HG03354 (cell line): ENCODE data around the gene TNFRSF4.
A peak's percentile ranks its signal among the peaks of the same experiment; 100 is the strongest.

ENCODE experiments used
- ATAC-seq: cut with Tn5 transposase; IDR thresholded peaks from one replicate; pipeline ENCODE4 v1.9.1; 2021; ENCODE audit warnings: mild to moderate bottlenecking; ENCODE audit not compliant: unreplicated experiment, poor library complexity, severe bottlenecking

Gene TNFRSF4

DNA sequence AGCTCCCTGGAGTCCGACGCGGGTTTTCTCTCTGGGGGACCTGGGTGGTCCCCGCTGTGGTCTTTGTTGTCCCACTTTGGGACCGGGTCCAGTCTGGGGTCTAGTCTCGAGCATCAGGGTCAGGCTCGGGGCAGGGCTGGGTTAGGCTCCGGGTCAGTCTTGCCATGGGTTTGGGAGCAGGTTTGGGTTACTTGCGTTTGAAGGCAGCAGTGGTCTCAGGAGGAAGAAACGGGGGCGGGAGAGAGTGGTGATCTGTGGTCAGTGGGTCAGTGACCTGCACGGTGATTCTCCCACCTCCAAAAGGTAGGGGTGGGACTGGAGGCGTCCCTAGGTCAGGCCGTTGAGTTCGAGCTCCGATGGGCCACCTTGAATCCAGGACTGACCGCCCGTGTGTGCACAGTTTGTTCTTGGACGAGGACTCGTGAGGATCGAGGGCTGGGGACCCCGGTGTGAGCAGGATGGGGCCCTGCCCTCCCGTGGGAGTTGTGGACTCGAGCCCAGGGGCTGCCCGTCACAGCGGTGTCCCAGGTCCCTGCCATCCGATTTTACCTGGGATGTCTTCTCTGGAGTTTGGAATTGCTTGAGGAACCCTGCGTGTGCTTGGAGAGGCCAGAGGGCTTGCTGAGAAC is 20.3 kb upstream of the TNFRSF4 start:
- ATAC-seq: no peak

DNA sequence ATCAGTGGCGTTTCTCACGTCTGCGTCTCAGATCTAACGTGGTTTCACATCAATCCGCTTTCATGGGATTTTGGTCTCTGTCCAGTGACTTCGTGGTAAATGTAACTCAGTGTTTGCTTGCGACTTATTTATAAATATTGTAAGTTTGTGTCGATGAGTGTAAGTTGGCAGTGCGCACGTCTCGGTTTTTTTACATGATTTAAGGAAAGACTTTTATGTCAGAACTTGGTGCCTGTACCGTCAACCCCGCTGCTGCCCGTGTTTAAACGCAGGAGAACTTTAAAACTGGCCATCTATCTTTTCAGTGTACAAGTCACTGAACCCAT is 19.6 kb upstream of the TNFRSF4 start:
- no peak for ATAC-seq

DNA sequence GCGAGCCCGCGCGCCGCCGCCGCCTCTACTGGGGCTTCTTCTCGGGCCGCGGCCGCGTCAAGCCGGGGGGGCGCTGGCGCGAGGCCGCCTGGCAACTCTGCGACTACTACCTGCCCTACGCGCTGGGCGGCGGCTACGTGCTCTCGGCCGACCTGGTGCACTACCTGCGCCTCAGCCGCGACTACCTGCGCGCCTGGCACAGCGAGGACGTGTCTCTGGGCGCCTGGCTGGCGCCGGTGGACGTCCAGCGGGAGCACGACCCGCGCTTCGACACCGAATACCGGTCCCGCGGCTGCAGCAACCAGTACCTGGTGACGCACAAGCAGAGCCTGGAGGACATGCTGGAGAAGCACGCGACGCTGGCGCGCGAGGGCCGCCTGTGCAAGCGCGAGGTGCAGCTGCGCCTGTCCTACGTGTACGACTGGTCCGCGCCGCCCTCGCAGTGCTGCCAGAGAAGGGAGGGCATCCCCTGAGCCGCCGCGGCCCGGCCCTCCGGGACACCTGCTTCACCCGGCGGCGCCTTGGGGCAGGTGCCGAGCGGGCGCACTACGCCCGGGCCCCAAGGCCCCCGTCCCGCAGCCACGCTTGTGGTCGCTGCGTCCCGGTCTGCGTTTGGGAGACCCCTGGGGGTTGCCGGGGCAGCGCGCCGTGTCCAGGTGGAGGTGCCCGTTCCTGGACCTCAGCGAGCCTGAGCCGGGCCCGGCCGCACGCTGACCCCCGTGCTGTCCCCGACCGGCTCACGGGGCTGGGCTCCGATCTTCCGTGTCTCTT is 19.0 kb upstream of the TNFRSF4 start:
- ATAC-seq: no peak

DNA sequence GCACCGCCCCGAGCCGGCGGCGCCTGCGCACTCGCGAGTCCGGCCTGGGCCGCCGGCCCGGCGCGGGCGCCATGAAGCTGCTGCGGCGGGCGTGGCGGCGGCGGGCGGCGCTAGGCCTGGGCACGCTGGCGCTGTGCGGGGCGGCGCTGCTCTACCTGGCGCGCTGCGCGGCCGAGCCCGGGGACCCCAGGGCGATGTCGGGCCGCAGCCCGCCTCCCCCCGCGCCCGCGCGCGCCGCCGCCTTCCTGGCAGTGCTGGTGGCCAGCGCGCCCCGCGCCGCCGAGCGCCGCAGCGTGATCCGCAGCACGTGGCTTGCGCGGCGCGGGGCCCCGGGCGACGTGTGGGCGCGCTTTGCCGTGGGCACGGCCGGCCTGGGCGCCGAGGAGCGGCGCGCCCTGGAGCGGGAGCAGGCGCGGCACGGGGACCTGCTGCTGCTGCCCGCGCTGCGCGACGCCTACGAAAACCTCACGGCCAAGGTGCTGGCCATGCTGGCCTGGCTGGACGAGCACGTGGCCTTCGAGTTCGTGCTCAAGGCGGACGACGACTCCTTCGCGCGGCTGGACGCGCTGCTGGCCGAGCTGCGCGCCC is 18.3 kb upstream of the TNFRSF4 start, which contains the start of gene B3GALT6:
Gene B3GALT6 (plus strand): TSS at position 30 of the 588 bp plus-strand sequence. CDS start 42 bp downstream, at position 72.
- peak; percentile 13 for ATAC-seq

DNA sequence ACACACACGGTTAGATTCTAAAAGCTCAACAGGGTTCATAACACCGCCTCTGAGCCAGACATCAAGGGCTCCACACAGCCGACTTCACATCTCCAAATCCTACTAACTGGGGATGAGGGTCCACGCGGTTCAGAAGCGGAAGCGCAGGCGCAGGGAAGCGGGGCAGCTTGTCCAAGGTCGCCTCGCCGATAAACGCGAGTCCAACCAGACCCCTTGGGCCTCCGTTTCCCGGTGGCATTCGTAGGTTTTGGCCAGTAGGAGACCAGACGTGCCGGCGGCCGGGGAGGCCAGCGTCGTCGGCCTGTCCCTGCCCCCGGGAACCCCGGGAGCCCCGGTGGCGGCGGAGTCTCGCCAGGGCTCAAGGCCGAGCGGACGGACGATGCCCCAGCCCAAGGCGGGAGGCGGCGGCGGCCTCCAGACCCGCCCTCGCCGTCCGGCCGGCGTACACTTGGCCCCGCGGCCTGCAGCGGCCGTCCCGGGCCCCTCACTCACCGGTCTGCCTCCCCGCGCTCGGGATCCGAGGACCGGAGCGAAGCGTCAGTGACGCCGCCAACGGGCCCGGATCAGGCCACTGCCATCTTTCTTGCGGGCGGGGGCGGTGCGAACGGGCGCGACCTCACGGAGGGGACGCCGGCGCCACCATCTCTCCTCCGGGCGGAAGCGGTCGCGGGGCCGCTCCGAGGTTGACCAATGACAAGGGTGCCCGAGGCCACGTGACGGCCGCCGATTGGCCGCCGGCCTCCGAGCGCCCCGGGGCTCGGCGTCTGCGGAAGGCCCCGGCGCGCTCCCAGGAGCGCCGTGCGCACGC is 17.7 kb upstream of the TNFRSF4 start, which contains the start of gene SDF4:
Gene SDF4 (minus strand): TSS at position 602 of the 808 bp plus-strand sequence. CDS start 3,229 bp downstream, outside the sequence.
- ATAC-seq: peak; percentile 93

DNA sequence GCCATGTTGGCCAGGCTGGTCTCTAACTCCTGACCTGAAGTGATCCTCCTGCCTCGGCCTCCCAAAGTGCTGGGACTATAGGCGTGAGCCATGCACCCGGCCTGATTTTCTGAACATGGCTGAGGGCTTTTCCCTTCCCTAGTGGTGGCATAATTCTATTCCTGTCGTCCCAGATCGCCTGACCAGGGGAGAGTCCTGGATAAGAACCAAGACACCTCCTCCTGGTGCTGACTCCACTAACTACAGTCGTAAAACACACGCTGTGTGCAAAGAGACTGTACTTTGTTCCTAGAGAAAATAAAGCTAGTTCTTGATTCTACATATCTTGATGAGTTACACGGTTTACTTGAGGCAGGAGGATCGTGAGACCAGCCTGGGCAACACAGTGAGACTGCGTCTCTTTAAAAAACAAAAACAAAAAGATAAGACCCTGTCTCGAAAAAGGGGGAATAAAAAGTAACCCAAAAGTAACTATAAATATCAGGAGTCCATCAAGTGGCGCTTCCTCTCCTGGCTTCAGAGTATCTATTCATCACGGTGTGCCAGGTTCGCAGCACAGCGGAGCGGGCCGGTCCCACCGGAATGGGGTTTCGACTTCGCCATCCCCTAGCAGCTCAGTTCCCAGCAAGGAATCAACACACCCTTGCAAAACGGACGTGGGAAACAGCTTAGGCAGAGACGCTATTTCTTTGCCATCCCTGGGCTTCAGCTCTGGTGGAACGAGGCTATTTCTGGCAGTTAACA is 16.9 kb upstream of the TNFRSF4 start:
- ATAC-seq: no peak

DNA sequence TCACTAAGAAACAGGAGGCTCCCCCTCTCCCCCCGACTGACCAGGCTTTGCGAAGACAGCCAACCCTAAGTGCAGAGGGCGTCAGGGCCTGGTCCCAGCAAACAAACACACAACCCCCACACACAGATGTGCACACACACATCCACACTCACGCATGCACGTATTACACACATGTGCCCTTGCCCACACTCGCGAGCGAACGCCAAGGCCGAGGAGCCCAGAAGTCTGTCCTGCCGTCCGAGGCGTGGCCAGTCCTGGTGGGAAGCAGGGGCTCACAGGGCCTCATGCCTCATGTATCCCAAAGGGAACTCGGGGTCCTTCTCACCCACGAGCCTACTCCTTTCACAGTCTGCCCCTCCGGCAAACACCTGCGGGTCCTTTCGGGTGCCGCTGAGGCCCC is 15.8 kb upstream of the TNFRSF4 start:
- no peak for ATAC-seq

DNA sequence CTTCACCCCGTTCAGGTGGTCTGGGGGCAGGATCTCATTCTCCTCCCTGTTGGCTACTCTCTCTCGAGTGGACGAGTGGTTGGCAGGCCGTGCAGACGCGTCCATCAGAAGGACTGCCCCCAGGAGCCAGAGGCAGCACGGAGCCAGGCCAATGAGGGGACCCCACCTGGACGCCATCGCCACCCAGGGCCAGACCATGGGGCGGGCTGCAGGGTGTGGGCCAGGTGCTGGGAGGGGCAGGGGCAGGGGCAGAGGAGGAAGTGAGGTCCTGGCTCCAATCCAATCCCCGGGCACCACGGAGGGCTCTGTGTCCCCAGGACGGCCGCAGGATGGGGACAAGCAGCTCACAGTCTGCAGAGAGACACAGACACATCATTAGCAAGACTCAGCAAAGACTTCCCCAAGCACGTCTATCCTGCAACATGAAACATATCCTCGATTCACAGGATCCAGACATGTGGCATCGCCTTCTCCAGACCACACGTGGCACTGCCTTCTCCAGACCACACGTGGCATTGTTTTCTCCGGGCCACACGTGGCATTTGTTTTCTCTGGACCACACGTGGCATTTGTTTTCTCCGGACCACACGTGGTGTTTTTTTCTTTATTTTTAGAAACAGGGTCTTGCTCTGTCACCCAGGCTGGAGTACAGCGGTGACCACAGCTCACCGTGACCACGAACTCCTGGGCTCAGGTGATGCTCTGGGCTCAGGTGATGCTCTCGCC is 14.8 kb upstream of the TNFRSF4 start:
- no peak for ATAC-seq

DNA sequence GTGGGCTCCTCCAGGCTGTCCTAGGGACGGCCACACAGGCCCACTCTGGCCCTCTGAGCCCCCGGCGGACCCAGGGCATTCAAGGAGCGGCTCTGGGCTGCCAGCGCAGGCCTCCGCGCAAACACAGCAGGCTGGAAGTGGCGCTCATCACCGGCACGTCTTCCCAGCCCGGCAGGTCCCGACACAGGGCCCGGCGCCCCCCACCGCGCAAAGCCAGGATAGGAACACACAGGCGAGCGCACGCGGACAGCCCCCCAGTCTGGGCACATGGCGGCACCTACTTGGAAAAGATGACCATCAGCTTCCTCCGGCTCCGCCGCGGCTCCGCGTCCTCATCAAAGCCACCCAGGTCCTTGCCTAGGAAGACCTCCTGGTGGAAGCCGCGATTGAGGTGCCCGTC is 14.2 kb upstream of the TNFRSF4 start:
- no peak for ATAC-seq

DNA sequence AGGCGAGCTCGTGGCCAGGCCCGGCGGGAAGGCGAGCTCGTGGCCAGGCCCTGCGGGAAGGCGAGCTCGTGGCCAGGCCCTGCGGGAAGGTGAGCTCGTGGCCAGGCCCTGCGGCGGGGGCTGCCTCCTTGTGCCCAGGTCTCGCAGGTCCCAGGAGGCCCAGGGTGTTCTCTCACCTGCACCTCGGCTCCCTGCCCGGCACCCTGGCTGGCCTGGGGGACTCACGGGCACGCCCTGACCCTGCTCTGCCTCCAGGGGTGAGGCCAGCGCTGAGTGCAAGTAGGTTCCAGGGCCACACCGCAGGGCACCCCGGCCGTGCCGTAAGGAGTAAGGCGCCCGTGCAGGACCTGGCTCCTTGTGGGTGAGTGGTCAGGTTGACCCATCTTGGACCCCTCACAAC is 13.4 kb upstream of the TNFRSF4 start:
- no peak for ATAC-seq

DNA sequence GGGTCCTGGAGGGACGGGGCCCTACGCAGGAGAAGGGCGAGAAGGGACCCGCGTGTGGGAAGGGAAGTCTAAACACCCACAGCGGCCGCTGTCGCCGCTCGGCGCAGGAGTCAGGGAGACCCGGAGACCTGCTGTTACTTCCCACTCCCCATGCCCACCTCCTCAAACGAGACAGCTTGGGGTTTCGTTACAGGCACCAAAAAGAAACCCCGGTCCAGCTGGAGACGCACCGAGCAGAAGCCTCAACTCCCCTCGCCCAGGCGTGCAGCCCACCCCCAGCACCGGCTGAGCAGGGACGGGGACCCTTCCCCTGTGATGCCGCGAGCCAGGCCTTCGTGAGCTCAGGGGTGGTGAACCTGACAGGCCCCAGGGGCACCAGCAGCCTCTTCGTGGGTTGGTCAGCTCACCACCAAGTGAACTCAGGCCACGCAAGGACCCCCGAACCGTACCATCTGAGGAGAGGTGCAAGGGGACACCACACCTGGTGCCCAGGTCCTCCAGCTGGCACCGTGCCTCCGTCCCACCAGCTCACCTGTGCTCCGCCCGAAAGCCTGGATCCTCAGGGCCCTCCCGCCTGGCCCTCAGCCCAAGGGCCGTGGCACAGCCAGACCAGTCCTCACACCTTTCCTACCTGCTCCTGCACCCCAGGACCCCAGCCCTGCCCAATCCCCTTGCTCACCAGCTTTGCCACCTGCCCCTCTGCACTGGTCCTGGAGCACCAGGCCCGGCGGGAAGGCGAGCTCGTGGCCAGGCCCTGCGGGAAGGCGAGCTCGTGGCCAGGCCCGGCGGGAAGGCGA is 12.8 kb upstream of the TNFRSF4 start:
- no peak for ATAC-seq

DNA sequence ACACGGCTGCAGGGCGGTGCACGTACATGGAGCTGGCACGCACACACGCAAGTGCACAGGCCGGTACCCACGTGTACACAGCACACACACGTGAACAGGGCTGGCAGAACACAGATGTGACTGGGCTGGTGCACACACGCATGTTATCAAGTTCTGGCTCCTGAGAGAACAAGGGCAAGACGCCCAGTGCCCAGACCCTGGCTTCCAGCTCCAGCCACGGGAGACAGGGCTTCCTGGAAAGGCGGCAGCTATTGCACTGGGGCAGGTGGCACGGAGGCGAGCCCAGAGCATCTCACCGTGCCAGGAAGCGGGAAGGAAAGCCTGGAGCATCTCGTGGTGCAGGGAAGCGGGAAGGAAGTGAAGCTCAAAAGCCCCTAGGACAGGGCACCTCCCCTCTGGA is 12.0 kb upstream of the TNFRSF4 start:
- no peak for ATAC-seq

DNA sequence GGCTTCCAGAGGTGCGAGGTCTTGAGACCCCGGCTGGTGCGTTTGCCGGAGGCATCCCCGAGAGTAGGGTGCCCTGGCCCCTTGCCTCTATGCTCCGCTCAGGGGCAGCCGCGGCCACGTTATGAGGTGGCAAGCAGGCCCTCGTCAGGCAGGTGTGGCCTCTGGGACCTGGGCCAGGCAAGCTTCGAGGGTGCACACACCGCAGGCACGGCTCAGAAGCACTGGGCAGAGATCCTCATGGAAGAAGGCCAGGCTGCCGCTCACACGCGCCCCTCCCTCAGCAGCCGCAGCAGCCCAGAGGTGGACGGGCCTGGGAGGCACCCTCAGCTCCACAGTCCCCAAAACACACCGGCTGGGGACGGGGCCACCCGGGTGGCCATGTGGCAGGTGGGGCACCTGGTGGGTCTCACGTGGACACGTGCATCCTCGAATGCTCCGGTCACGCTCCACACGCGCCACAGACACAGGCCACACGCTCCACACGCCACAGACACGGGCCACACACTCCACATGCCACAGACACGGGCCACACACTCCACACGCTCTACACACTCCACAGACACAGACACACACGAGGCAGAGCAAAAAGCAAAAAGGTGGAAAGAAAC is 11.4 kb upstream of the TNFRSF4 start:
- ATAC-seq: no peak

DNA sequence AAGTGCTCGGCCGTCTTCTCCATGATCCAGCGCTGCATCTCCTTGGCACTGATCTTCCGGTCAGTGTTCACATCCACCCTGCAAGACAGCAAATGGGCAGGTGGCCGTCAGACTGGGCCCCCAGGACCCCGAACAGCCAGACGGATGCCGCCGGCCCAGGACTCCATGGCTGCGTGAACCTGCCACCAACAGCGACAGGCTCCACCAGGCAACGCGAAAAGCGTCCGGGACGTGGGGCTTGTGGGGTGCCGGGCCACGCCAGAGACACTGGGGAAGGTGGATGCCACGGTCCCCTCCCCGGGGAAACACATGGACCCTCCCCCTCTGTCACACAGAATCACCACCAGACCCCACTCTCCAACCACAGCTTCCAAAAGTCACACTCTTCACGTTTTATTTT is 9.9 kb upstream of the TNFRSF4 start:
- no peak for ATAC-seq

DNA sequence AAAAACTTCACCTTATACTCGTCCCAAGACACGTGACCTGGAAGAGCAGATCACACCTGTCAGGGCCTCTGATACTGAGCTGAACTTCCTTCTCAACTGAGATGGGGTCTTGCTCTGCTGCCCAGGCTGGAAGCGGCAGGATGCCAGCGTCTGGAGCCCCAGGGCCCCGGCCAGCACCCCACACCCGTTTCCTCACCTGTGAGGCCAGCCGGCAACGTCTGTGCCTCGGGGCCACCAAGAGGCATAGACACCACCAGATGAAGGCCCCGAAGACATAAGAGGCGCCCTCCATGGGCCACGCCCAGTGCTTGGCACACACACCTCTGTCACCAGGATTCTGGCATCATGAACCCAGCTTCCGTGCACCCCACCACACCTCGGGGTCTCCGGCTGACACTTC is 9.4 kb upstream of the TNFRSF4 start:
- no peak for ATAC-seq

DNA sequence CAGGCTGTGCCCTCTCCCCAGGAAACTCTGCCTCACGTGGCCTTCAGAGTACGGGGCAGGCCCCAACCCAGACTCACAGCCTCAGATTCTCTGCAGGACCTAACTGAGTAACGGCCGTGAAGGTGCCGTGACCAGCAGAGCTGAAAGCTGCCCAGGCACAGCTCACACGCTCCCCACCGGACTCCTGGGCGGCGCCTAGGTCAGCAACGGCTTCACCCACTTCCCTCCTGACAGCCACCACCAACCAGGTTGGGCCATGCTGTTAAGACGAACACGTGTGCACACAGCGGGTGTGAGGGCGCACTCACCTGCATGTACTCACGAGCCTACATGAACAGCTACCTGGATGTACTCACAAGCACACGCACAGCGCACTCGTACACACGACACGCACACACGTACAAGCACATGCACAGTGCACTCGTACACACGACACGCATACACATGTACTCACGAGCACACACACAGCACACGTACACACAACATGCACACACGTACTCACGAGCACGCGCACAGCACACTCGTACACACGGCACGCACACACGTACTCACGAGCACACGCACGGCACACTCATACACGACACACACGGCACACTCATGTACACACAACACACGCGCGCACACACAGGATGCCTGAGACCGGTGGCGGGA is 8.7 kb upstream of the TNFRSF4 start:
- ATAC-seq: no peak

DNA sequence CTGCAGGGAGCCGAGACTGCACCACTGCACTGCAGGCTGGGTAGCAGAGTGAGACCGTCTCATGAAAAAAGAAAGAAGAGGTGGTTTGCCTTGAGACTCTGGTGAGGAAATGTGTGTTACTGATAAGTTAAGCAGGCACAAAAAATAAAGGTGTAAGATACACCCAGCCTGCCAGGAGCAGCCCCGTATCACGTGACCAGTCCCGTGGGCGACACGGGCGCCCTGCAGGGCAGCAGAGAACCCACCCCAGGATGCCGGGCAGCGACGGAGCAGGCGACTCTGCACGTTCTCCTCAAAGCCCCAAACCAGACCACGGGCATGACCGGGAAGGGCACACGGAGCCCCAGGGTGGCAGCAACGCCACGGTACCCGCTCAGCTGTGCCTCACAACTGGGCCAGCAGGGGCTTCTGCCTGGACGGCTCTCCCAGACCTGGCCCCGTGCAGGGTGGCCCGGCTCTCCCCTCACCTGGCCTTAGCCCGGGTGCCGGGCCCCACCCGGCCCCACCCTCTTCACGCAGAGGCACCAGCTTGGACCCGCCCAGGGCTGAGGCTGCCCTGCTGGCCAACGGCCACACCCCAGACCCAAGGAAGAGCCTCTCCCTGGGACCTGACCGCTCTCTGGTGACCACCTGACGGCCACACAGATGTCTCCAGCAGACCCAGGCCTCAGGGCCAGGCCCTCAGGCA is 8.1 kb upstream of the TNFRSF4 start:
- ATAC-seq: no peak
